KMS-11 (cell line): Measurements from ENCODE around the gene CAMKMT.

Source experiments
- H2AFZ ChIP-seq: fragments of 200-600 bp; sonication (generic); 2 replicates; pipeline ENCODE4 v1.6.1; 2016; ENCODE audit warnings: antibody characterized with exemption, mixed run types, low read depth
- H3K27ac ChIP-seq: fragments of 200-600 bp; sonication (generic); 2 replicates; pipeline ENCODE4 v1.6.1; 2016; ENCODE audit warnings: mild to moderate bottlenecking, mixed run types
- H3K27me3 ChIP-seq: fragments of 200-600 bp; sonication (generic); 2 replicates; pipeline ENCODE4 v1.6.1; 2017; ENCODE audit warnings: mild to moderate bottlenecking, low read depth, mixed run types, moderate library complexity; ENCODE audit not compliant: insufficient read depth
- H3K36me3 ChIP-seq: fragments of 200-600 bp; sonication (generic); 2 replicates; pipeline ENCODE4 v1.6.1; 2017; ENCODE audit warnings: mild to moderate bottlenecking, mixed run types; ENCODE audit not compliant: insufficient read depth
- H3K4me1 ChIP-seq: fragments of 200-600 bp; sonication (generic); 2 replicates; pipeline ENCODE4 v1.6.1; 2016; ENCODE audit warnings: mild to moderate bottlenecking, low read depth, mixed run types; ENCODE audit not compliant: poor library complexity, severe bottlenecking
- H3K4me2 ChIP-seq: fragments of 200-600 bp; sonication (generic); 2 replicates; pipeline ENCODE4 v1.7.0; 2016; ENCODE audit warnings: mild to moderate bottlenecking, mixed run types
- H3K4me3 ChIP-seq: fragments of 200-600 bp; sonication (generic); IDR thresholded peaks from 2 replicates; pipeline ENCODE4 v1.6.1; 2017; ENCODE audit warnings: low read depth, low read length, mixed read lengths; ENCODE audit not compliant: insufficient read depth
- H3K79me2 ChIP-seq: fragments of 200-600 bp; sonication (generic); 2 replicates; pipeline ENCODE4 v1.6.1; 2016; ENCODE audit warnings: low read depth, mixed run types; ENCODE audit not compliant: insufficient read depth
- H3K9ac ChIP-seq: fragments of 200-600 bp; sonication (generic); 2 replicates; pipeline ENCODE4 v1.6.1; 2016; ENCODE audit warnings: mild to moderate bottlenecking, mixed run types
- H4K20me1 ChIP-seq: fragments of 200-600 bp; sonication (generic); 2 replicates; pipeline ENCODE4 v1.6.1; 2016; ENCODE audit warnings: mild to moderate bottlenecking, mixed run types; ENCODE audit not compliant: insufficient read depth
- TF ChIP-seq, protein P1 (sequence below): fragments of 200-600 bp; sonication (generic); conservative IDR thresholded peaks from 2 replicates; pipeline ENCODE4 v1.6.1; 2017; ENCODE audit warnings: low read depth, mild to moderate bottlenecking, antibody characterized with exemption, low read length, moderate library complexity, mixed read lengths

Gene CAMKMT

DNA sequence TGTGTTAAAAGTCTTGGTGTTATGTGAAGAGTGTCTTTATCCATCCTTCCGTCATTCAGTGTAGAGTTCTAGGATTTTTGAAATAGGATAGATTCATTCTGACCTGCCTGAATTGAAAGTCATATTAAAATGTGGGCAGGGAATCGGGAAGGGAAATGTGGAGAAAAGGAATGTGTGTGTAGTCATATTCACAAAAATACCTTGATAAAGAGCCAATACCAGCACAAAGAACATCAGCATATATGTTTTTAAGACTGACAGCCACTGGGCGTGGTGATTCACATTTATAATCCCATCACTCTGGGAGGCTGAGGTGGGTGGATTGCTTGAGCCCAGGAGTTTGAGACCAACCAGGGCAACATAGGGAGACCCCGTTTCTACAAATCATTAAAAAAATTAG lies 188.1 kb downstream of the CAMKMT start:
- Histone ChIP-seq H3K36me3 (no peaks in the 10 kb centered on the region), H3K9ac (no peak overlapping the region), H3K4me3 (no peak overlapping the region), H2AFZ (no peak overlapping the region), H3K27ac (no peak overlapping the region), H3K79me2 (no peaks in the 10 kb centered on the region), H4K20me1 (no peaks in the 10 kb centered on the region), H3K27me3 (no peaks in the 10 kb centered on the region), H3K4me2 (no peak overlapping the region), H3K4me1 (no peaks in the 10 kb centered on the region)
- TF ChIP-seq, protein P1, sequence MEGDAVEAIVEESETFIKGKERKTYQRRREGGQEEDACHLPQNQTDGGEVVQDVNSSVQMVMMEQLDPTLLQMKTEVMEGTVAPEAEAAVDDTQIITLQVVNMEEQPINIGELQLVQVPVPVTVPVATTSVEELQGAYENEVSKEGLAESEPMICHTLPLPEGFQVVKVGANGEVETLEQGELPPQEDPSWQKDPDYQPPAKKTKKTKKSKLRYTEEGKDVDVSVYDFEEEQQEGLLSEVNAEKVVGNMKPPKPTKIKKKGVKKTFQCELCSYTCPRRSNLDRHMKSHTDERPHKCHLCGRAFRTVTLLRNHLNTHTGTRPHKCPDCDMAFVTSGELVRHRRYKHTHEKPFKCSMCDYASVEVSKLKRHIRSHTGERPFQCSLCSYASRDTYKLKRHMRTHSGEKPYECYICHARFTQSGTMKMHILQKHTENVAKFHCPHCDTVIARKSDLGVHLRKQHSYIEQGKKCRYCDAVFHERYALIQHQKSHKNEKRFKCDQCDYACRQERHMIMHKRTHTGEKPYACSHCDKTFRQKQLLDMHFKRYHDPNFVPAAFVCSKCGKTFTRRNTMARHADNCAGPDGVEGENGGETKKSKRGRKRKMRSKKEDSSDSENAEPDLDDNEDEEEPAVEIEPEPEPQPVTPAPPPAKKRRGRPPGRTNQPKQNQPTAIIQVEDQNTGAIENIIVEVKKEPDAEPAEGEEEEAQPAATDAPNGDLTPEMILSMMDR: no peak

GRCh38 chr2:44550561-44550960 lies 188.8 kb downstream of the CAMKMT start:
- H2AFZ ChIP-seq: no peak overlapping the region
- H3K9ac ChIP-seq: no peak overlapping the region
- H3K36me3 ChIP-seq: no peaks in the 10 kb centered on the region
- no peaks in the 10 kb centered on the region for H3K4me1 ChIP-seq
- H3K4me3 ChIP-seq: no peak overlapping the region
- H3K79me2 ChIP-seq: no peaks in the 10 kb centered on the region
- TF ChIP-seq, protein P1: no peak
- H4K20me1 ChIP-seq: no peaks in the 10 kb centered on the region
- no peak overlapping the region for H3K4me2 ChIP-seq
- H3K27ac ChIP-seq: no peak overlapping the region
- H3K27me3 ChIP-seq: no peaks in the 10 kb centered on the region

GRCh38 chr2:44551497-44551896 lies 189.8 kb downstream of the CAMKMT start:
- TF ChIP-seq, protein P1: no peak
- Histone ChIP-seq H4K20me1 (no peaks in the 10 kb centered on the region), H2AFZ (no peak overlapping the region), H3K4me2 (no peak overlapping the region), H3K79me2 (no peaks in the 10 kb centered on the region), H3K27me3 (no peaks in the 10 kb centered on the region), H3K4me1 (no peaks in the 10 kb centered on the region), H3K4me3 (no peak overlapping the region), H3K36me3 (no peaks in the 10 kb centered on the region), H3K9ac (no peak overlapping the region), H3K27ac (no peak overlapping the region)

DNA sequence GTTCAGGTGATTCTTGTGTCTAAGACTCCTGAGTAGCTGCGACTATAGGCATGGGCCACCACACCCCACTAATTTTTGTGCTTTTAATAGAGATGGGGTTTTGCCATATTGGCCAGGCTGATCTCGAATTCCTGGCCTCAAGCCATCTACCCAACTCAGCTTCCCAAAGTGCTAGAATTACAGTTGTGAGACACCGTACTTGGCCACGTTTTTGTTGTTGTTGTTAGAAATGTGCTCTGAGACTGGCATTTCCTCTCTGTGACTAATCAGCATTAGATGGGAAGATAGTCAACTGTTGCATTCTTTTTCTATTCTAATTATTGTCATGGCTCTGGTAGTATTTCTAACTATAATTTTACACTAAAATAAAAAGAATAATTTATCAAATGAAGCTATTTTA lies 191.7 kb downstream of the CAMKMT start:
- H2AFZ ChIP-seq: no peak overlapping the region
- H3K27me3 ChIP-seq: no peaks in the 10 kb centered on the region
- H4K20me1 ChIP-seq: no peaks in the 10 kb centered on the region
- no peaks in the 10 kb centered on the region for H3K79me2 ChIP-seq
- H3K9ac ChIP-seq: no peak overlapping the region
- H3K4me3 ChIP-seq: no peak overlapping the region
- no peaks in the 10 kb centered on the region for H3K4me1 ChIP-seq
- H3K27ac ChIP-seq: no peak overlapping the region
- TF ChIP-seq, protein P1: no peak
- no peak overlapping the region for H3K4me2 ChIP-seq
- no peaks in the 10 kb centered on the region for H3K36me3 ChIP-seq
